GM12874 (cell line): ENCODE measurements around the gene SLC4A5.

ENCODE experiments used
- CTCF ChIP-seq: IDR thresholded peaks from 2 replicates; pipeline ENCODE4 v1.5.1; 2011; ENCODE audit warnings: low read depth, mild to moderate bottlenecking, control low read depth, low read length, moderate library complexity; ENCODE audit not compliant: insufficient read depth

The SLC4A5 gene

DNA sequence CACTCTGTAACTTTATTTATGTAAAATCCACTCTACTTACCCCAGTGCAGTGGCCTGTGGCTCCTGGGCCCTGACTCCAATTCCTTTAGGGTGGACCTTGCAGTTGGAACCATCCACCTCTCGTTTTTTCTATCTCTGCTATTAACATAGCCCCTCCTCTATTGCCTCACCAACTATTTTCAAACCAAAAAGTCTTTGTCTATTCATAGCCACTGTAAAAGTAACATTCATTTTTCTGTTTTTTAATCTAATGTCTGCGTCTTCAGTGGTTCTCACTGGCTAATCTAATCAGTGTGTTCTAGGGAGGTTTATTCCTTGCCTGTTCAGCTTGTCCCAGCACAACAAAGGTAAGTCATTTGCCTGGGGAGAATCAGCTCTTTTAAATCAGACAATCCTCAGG lies at the start of gene SLC4A5:
Gene SLC4A5 (minus strand): TSS at position 101 of the 400 bp plus-strand sequence. CDS start 28,393 bp downstream, outside the sequence.
- TF ChIP-seq CTCF, result no peak

GRCh38 chr2:74392449-74392743 lies 49.2 kb upstream of the SLC4A5 start:
- no peak for TF ChIP-seq CTCF

DNA sequence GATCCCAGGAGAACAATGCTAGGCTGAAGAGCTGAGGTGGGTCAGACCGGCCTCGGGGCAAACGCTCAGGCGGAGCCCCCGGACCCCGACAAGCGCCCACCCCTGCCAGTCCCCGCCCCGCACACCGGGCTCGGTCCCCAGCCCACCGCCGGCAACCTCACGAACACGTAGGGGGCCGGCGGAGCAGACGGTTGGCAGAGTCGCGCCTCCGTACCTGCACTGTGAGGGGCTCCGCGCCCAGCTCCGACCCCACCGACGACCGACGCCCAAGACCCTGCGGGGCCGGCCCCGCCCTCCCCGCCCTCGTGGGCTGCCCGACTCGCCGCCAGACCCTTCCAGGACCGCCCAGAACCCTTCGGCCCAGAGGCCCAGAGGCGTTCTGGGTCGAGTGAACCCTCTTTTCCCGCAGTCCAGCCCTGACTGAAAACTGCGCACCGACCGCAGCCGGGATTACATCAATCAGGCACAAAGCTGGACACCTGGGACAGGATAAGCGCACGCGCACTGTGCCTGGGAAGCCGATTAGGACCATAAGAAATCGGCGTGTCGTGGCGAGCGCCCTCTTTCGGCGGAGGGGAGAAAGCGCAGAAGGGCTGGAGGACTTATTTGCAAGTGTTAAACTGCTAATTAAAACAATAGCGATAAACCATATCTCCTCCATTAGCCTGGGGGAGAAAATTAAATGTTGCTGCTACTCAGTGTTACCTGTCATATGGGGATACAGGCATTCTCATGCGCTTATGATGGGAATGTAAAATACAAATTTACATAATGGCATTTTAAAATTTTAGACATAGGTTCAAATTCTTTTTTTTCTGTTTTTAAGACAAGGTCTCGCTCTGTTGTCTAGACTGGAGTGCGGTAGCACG lies 48.6 kb upstream of the SLC4A5 start:
- peak; percentile 95 for TF ChIP-seq CTCF

GRCh38 chr2:74391209-74391579 lies 48.0 kb upstream of the SLC4A5 start:
- no peak for TF ChIP-seq CTCF

- TF ChIP-seq CTCF, result no peak
Measured at GRCh38 chr2:74390606-74391005, 47.4 kb upstream of the SLC4A5 start.

- TF ChIP-seq CTCF, result no peak
Measured at GRCh38 chr2:74387346-74387745, 44.1 kb upstream of the SLC4A5 start.

- no peak for TF ChIP-seq CTCF
Measured at GRCh38 chr2:74385396-74385795, 42.2 kb upstream of the SLC4A5 start.
